ELF-1 (cell line): Measurements from ENCODE around the gene FOXJ3.

Experiments
- DNase-seq: peaks from one replicate; pipeline ENCODE4 v3.0.0-alpha.2; 2016; ENCODE audit warnings: low read depth, low spot score

Gene FOXJ3

DNA sequence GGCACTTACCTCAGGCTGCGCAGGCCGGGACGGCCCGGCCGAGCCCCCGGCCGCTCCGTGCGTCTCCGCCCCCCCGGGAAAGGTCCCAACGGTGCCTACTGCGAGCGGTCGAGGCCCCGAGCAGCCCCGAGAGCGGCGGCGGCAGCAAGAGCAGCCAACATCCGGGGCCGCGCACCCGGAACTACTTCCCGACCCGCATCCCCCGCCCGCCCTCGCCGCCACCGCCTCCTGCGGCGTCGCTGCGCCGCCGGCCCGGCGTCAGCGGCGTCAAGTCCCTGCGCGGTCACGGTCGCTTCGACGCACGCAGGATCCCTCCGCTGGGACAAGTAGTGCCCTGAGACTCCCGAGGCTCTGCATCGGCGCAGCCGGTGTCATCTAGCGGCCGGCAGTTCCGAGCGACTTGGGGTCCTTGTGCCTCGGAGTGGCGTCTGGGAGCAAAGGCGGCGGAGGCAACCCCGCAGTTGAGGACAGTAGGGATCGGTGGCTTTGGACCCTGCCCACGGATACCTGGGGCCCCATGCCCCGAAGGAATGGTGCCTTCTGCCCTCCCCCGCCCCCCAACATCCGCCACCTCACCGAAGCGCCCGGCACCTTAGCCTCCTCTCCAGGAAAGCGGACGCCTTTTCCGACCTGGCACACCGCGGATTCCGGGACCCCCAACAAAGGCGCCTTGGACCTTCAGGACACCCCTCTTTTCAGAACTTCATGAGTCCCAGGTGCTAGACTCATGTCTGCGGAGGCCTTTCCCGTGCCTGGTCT, at the start of gene FOXJ3:
TSS of gene FOXJ3 (minus strand) at position 186 of the 759 bp plus-strand sequence. CDS start 24,142 bp downstream, outside the sequence.
- DNase-seq = peak; percentile 93

DNA sequence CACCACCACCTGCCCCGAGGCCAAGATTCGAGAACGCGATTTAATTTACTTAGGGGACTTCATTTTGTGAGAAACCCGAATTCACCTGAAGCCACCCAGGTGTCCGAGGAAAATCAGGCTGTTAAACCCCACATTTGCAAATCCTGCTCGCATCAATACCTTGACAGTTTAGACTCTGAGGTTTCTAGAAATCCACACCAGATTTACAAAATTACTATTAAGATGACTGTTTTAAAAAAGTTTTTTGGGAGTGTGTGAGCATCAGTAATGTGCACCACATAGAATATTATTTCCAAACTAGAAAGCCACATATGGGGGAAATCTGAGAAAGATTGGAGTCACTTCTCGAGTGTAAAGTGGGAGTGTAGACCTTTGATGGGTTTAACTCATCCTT, 46.2 kb upstream of the FOXJ3 start:
- no peak for DNase-seq

DNA sequence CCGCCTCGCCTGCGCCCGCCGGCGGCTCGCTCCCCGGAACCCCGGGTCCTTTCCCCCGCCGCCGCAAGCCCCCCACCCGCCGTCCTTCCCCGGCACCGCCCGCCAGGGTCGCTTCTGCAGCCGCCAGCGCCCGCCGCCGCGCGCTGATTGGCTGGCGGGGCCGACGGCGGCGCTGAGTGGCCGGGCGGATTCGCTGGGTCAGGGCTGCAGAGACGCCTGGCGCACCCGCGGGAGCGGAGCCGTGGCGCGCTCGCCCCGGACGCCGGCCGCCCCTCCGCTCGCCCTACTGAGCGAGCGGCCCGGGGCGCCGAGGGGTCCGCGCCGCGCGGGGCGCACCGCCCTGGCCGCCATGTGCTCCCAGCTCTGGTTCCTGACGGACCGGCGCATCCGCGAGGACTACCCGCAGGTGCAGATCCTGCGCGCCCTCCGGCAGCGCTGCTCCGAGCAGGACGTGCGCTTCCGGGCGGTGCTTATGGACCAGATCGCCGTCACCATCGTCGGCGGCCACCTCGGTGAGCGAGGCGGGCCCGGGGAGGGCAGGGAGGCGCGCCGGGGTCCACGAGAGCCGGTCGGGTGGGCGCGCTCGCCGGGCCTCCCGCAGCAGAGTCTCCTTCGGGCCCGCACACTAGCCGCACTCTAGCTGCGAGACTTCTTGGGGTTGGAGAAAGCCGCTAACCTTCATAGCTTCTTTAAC, 45.7 kb upstream of the FOXJ3 start, which contains the start of gene RIMKLA:
TSS of gene RIMKLA (plus strand) at position 207 of the 694 bp plus-strand sequence. CDS start at position 350, 143 bp downstream.
- DNase-seq = peak; percentile 47

DNA sequence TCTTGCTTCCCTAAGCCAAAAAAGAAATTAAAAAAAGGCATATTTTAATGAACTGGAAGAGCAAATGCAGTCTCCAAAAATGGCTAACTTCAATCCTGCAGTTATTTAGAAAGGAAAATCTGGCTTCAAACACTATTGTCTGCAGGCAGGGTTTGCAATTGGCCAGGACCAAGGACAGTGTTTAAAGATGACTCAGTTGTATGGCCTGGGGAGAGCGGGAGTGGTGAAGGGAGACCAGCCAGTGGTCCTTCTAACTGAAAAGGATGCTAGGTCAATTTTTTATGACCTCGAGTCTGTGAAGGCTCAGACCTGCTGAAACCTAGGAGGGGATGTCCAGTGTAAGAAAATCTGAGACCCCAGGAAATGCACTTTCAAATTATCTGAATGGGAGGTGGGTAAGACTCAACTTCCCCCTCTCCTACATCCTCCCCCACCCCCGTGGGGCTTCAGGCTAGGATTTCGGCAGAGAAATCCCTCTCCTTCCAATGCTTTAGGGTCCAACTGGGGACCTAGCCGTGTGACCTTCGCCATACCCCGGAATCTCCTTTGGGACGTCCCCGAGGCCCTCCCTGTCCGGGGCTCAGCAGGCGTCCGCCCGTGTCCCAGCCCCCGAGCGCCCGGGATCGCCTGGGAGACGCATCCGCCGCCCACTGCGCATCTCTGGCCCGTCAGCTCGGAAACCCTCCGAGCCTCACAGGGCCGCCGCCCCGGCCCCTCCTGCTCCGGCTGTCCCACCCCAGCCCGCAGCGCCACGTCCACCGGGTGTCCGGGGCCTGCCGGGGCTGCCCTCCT, 45.0 kb upstream of the FOXJ3 start:
- DNase-seq = peak; percentile 57

DNA sequence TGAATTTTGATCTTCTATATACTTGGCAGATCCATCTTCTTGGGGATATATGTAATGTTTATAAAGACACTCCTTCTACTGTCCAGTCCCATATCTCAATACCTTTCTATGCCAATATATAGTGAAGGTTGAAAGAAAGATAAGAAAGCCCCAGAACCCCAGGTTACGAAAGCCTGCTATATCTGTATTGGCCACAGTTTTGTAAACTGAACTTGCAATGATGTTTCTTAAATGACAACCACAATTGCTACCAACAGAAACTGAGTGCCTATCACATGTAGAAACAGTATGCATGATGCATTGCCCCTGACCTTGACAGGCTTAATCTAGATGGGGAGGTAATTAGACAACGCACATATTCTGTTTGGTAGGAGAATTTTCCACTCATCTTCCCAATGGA, 37.8 kb upstream of the FOXJ3 start:
- DNase-seq = no peak

DNA sequence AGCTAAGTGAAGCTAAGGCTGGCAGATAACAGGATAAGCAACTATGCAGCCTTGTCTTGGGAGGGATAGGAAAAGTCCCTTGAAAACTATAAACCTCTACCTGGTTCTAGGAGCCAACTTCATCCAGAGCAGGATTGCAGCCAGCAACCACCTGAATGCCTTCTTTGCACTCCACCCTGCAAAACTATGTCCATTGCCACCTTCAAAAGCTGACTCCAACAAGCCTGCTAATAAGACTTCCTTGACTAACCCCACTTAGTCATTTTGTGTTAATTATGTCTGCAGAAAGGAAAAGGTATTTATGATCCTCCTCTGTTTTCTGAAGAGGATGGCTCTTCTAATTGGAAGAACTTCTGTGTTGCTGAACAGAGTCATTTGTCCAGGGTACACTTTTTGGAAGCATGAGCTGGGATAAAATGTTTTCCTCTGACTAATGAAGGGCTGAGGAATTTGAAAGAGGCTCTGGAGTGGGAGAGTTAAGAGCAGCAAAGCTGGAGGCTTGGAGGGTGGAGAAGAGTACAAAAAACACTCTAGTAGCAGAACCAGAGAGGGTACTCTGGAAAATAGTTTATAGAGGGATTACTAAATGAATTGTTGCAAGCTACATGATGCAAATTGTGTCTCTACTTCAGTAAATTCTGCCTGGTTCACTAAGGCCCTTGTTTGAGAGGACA, 36.0 kb upstream of the FOXJ3 start:
- peak; percentile 10 for DNase-seq

DNA sequence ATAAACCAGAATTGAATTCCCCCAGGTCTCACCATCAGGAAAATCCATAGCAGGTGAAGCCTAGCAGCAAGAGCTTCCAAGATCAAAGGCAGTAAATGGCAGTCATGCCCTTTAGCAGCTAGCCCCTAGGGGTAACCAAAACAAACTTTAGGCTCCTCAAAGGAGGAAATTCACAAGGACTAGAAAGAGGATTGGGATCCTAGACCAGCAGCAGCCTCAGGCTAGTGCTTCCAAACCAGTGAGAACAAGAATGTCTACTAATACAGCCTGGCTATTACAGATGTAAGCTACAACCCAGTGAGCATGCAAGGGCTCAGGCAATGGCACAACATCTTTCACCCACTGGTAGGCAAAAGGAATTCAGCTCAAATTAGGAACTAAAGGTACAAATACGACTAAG, 34.4 kb upstream of the FOXJ3 start:
- DNase-seq = peak; percentile 93

DNA sequence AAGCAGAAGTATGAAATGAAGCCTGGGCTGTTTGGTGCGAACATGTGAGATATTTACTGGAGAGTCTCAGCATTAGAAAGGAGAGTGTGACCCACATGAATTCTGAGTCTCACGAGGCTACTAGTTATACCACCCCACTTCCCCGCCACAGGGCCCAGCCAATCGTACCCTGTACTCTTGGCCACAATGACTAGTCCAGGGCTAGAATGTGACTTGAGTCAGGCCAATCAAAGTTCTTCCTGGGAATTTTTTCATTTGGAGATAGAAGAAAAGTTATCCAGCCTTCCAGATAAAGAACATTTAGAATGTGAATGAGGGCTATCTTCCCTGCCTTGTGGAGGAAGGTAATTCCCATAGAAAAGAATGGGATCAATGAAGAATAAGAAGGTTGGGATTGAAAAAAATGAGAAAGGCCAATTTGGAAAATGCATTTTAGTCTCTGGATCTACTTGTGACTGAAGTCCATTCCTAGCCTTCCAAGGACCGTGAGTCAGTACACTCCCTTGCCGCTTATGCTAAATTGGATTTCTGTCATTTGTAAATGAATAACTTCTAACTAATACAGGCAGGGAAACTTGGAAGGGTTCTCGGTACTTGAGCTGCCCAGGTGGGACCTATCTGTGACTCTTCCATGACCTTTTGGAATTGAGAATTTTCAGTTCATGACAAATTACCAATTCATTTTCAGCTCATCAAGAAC, 33.2 kb upstream of the FOXJ3 start:
- no peak for DNase-seq

DNA sequence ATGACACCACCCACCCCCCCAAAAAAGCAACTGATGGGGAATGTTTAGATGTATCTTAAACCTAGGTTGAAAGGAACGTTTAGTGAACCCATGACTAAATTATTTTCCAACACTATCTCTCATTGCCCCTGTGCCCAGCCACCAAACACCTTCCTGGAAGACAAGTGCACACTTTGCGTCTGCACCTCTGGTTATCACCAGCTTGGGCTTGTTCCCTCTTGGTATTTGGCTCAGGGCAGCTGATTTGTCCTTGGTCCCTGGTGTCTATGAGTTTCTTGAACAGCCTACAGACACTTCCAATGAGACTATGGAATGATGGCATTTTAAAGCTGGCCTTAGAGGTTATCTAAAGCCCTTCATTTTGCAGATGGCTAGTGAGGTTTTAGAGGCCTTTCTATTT, 30.1 kb upstream of the FOXJ3 start:
- no peak for DNase-seq

DNA sequence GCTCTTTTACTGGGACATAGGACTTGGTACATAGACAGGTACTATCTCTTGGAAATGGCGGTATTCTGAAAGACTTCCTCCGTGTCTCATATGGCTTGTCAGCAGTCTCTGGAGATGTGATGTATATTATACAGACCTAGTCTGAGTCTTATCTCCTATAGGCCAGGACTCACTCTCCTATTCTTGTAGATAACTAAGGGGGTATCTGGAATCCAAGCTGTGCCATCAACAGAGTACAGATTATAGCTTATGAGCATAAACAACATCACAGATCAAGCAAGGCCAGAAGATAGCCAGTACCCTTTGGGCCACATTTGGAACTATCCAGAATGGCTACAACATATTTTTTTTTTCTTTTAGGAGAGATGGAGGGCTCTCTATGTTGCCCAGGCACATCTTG, 29.5 kb upstream of the FOXJ3 start:
- DNase-seq = no peak

DNA sequence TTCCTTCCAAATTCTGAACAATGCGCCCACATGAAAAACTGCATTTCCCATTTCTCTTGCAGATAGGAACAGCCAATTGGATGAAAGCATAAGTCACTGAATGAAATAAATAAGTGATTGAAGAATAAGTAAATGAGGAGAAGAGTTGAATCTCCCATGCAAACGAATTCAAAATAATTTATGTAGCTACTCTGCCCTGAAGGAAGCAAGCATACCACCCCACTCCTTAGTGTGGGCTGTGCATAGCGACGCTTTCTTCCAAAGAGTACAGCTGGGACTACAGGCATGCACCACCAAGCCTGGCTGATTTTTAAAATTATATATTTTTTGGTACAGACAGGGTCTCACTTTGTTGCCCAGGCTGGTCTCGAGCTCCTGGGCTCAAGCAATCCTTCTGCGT, 29.1 kb upstream of the FOXJ3 start:
- DNase-seq = no peak

DNA sequence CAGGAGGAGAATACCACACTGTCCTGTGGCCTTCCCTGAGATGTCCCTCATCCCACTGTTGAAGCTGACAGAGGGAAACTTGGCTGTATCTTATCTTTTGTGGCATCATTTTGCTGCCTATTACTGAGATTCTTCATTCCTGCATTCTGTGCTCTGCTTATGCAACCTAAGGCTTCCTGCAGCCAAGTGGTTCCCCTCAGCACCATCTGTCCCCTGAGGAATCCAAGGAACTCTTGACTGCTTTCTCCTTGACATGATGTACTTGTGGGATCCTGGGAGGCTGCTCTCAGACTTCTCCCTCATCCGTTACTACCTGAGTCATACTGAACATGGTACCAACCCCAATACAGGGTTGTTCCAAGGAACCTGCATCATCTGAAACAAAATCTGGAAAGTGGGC, 24.4 kb upstream of the FOXJ3 start:
- no peak for DNase-seq

DNA sequence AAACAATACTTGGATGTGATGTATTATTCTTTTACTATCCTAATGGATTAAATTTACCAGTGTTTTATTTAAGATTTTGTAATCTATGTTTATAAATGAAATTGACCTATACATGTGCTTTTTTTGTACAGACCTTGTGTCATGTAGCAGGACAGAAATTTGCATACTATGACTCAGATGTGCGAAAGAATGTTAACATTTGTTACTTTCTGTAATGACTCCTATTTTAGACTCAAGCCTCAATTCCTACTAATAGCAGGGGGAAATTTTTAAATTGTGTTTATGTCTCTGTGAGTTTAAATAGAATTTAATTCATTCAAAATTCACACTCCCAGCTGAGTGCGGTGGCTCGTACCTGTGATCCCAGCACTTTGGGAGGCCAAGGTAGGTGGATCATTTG, 23.8 kb upstream of the FOXJ3 start:
- DNase-seq = no peak

DNA sequence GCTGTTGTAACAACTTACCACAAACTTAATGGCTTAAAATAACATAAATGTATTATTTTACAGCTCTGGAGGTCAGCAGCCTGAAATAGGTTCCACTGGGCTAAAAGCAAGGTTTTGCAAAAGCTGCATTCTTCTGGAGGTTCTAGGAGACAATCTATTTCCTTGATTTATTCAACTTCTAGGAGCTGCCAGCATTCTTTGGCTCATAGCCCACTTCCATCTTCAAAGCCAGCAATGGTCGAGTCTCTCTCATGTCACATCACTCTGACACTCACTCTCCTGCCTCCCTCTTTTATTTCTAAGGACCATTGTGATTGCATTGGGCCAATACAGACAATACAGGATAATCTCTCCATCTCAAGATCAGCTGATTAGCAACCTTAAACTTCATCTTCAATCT, 15.1 kb upstream of the FOXJ3 start:
- DNase-seq = no peak

DNA sequence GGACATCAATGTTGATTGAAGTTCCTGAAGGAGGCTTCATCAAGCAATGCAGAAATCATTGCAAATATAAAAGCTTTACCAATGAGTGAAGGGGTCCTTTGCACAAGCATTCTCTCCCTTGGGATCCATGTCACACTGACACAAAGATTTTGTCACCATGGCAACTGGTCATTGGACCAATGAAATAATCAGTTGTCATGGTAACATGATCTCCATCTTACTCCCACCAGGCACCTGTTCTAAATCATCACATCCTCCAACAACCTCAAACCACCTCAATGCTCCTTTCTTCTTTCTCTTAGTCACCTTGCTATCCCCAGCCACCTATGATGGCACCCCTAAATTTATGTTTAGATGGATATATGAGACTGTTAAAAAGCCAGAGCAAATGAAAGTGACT, 13.5 kb upstream of the FOXJ3 start:
- no peak for DNase-seq

DNA sequence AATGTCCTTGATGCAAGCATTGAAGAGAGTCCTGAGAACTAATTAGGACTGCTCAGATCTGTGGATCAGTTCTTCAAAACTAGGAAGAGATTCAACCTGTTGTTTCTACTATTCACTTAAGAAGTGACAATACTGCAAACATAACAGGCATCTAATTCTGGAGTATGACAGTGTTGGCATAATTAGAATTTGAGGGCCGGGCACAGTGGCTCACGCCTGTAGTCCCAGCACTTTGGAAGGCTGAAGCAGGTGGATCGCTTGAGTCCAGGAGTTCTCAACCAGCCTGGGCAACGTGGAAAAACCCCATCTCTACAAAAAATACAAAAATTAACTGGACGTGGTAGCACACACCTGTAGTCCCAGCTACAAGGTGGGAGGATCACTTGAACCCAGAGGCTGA, 8.0 kb upstream of the FOXJ3 start:
- DNase-seq = no peak

DNA sequence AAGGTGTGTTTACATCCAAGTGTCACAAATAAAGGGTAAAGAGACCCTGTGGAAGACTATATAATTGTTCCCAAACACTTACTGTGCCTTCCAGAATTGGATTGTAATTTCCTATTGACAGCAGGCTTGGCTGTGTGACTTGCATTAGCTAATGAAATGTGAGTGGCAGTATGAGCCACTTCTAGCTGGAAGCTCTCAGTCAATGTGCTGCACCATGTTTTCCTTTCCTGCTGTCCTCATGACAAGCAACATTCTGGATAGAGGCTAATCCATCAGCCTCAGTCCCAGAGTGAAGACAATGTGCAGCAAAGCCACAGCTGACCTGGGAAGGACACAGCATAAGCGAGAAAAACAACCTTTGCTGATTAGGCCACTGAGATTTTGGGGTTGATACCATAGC, 5.9 kb upstream of the FOXJ3 start:
- peak; percentile 16 for DNase-seq

DNA sequence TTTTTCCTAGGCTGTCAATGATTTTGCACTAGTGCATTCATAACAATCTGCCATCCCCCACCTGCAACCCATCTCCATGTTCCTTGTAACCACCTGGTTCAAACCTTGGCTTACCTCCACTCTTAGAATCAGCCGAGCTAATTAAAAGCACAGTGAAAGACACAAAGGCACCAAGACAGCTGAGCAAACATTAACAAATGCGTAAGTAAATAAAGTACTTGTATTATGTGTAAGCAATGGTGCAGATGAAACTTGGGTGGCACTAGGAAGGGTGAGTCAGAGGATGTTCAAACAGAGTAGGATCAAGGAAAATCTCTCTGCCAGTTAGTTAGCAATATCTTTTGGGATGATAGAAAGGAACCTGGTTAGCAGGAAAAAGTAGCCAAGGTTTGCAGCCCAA, 5.1 kb upstream of the FOXJ3 start:
- DNase-seq = no peak

DNA sequence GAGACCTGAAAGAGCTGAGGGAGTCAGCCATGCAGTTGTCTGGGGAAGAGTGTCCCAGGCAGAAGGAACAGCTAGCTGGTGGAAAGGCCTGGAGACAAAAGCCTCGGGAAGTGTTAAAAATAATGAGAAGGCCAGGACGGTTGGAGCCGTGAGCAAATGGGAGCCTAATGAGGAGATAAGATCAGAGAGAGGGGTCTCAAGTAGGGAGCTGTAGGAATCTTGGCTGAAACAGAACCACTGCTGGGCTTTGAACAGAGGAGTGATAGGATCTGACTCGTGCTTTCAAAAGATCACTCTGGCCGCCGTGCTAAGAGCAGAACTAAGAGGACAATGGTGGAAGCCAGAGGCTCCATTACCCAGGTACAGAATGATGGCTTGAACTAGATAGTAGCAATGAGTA, 1.9 kb upstream of the FOXJ3 start:
- peak; percentile 79 for DNase-seq

DNA sequence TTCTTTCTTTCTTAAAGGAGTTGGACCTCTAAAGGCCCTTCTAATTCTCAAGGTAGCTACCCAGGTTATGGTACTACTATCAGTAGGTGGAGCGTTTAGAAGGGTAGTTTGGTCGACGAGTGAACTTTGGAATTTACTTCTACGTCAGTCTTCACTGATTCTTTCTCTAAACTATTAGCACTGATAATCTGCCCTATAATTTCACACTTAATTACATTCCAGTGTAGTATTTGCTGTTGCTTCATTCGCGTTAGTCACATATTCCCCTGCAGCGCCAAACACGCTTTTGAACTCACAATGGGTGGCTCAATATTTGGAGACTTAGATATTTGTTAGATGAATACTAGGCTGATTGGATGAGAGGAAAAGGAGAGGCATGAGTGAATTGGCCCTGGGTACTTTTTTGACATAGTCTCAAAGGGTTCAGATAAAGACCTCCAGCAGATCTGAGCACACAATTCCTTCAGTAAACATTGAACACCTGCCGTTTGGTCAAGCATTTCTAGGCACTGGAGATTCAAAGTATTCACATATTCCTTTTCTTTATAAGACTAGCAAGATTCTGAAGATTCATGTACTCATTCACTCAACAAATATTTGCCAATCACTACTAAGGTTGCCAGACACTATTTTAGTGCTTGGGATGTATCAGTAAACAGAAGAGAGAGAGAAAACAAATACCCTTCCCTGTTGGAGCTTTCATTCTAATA, 929 bp upstream of the FOXJ3 start:
- DNase-seq = no peak
